GM18907 (cell line): Measurements from ENCODE around the gene RABEP2.
"Not testable (repeated sequence)": the region's sequence is repeated elsewhere in the genome, so short reads cannot be mapped to it uniquely, and the experiment has no call there.

Experiments
- ATAC-seq: cut with Tn5 transposase; IDR thresholded peaks from one replicate; pipeline ENCODE4 v1.9.1; 2021; ENCODE audit warnings: mild to moderate bottlenecking, moderate library complexity; ENCODE audit not compliant: unreplicated experiment

Gene RABEP2

DNA sequence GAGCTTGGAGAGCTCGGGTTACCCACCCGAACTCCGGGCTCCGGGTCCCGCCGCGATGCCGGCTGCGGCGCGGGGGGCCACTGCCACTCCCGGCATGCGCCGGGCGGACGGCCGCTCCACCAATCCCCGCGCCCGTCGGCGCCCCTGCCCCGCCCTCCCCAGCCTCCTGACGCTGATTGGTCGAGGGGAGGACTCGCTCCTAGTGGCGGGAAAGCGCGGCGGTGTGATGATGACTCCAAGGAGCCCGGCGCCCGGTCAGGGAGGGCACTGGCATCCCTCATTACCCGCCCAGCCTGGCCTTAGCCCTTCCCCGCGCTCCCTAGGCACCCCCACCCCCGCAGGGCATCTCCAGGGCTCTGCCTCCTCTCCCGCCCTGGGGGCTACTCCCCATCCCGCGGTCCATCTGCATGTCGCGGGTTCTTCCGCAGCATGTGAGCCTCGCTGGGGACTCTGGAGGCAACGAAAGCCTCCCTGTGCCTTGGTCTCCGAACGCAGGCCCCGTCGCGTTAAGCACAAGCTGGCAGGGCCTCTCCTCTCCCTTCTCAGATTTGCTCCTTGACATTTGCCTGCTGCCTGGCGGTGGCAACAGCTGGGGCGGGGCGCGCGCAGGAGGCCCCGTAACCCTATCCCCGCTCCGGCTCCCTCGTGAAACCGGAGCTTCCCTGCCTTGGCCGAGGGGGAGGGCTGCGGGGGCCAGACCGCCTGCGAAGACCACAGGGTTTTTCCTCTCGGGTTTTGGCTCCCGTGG lies 45.0 kb downstream of the RABEP2 start:
- peak; percentile 72 for ATAC-seq

DNA sequence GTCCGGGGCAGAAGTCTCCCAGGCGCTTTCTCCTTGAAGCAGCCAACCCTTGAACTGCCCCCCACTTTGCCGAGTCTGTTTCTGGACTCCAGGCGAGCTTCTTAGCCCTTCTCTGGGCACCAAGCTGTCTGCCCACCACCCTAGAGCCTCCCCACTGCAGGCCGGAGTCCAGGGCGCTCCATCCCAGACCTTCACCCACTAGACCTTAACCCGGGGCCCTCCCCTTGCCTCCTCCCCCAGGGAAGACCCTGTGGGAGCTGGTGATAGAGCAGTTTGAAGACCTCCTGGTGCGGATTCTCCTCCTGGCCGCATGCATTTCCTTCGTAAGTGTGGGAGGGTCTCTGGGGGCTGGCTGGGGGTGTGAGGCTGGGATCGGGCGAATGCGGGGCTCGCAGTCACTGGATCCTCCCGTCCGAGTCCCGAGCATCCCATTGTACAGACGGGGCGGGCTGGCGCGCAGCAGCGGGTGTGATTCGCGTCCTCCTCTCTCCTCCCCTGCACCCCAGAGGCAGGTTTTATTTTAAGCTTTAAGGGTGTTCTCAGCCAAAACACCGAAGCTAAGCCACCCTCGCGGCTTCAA lies 45.7 kb downstream of the RABEP2 start:
- peak; percentile 35 for ATAC-seq

GRCh38 chr16:28878083-28878926 lies 46.7 kb downstream of the RABEP2 start, which contains the start of gene ATP2A1:
TSS of gene ATP2A1 (plus strand) at chr16:28878488. CDS start at chr16:28878672, 184 bp downstream.
- ATAC-seq = no peak

- ATAC-seq = no peak
These were observed 47.4 kb downstream of the RABEP2 start for GRCh38 chr16:28877655-28878000.

DNA sequence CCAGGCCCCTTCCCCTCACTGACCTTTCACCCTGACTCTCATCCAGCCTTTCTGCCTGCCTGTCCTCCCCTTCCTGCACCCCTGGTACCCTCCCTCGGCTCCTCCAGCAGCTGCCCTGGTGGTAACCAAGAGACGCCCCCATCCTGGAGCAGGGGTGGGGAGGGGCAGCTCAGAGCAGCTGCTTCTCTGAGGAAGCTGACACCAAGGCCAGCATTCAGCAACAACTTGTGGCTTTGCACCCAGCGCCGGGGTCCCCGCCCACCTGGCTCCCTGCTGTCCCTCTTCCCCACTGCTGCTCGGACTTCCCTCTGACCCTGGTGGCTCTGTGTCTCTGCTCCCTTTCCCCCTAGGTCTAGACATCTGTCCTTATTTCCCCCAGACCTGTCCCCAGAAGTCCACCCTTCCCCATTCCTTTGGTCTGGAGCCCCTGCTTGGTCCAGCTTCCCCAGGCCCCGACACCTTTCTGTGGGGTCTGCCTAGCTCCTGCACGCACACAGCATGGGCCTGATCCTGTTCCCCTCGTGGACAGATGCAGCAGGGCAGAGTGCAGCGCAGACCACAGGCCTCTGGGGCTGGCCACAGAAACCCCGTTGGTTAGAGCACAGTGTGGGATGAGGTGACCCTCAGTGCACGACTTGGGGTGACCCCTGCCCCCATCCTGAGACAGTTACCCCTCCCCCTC lies 47.9 kb downstream of the RABEP2 start:
- ATAC-seq = no peak

DNA sequence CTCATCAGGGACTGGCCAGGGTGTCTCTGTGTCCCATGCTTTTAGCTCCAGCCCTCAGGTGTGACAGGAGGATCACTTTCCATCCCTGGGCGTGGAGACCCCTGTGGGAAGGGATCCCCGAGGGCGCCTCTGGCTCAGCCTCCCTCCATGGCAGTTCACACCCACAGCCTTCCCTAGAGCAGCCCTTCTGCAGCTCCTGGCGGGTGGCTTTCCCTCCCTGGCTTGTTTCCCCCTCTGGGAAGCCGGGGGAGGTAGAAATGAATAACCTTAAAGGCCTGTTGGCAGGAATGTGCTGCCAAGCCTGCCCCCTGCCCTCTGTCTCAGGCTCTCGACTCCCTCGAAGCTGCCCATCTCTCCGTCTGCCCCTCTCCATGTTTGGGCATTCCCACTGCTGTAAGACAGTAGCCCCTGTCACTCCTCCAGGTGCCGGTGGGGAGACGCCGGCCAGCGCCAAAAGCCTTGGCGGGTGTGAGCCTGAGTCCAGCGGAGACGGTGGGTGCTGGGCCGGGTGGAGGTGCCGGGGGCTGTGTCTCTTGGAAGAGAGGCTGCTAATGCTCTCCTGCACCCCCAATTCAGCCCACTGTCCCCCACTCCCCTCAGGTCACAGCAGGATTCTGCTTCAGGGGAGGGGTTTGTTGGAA lies 48.9 kb downstream of the RABEP2 start:
- ATAC-seq = no peak

DNA sequence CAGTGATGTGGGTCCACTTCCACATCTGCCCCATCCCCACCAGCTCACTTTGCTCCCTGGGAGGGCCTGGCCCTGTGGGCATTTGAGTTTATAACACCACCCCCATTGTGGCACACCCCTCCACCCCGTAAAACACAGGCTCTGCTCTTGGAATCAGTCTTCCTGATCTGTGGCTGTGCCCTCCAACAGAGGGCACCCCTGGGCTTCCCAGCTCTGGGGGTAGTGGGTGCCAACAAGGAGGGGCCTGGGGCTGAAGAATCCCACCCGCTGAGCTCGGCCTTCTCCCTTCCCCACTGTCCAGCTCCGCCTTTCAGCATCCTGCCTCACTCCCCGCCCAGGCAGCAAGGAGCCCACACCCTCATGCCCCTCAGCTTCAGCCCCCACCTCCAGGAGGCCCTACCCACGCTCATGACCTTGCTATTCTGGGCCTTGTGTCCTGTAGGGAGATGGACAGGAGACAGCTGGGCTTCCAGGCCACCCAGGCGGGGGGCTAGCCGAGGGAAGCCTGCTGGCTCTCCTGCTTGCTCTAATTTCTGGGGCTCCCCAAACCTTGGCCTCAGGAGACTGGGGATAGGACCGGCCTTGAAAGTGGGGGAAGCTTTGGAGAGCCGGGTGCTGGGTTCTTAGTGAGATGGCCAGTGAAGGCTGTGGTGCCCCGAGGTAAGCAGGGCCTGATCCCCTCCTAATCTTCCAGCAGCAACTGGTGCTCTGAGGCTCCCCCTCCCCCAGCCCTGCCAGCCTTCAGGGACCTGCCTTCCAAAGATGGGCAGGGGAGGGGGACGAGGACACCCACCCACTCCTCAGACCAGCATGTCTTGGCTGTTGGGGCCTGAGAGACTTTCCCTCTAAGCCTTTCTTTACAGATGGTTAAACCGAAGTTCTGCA lies 49.7 kb downstream of the RABEP2 start:
- no peak for ATAC-seq

DNA sequence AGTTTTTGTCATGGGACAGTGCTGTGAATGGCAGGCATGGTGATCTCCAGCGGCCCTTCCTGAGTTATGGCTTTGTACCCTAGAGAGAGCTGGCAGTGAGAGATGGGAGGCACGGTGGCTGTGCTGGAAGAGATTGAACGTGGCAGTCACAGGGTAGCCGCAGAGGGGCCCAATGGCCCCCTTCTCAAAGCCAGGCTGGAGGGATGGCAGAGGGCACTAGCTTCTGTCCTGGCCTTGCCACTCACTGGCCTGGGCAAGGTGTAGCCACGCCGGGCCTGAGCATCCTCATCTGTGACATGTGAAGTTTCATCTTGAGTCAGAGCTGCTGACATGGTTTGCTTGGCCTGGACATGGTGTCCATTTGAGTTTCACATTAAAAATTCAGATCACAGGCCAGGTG lies 50.6 kb downstream of the RABEP2 start:
- ATAC-seq = no peak

GRCh38 chr16:28873543-28874201 lies 51.4 kb downstream of the RABEP2 start:
- no peak for ATAC-seq

GRCh38 chr16:28872952-28873351 lies 52.1 kb downstream of the RABEP2 start:
- ATAC-seq = no peak

DNA sequence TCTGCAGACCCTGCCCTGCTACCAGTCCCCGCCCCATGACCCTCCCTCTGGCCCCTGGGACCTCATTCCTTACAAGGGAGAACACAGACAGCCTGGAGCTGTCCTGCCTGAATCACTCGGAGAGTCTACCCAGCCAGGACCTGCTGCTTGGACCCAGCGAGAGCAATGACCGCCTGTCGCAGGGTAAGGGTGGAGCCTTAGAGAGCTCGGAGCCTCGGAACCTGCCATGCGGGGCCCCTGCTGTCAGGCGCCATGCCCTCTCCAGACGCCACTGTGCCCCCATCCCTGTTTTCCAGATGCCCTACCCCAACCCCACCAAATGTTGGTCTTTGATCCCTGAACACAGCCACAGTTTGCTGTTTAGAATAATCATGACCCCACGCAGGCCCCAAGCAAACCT lies 55.8 kb downstream of the RABEP2 start:
- no peak for ATAC-seq

DNA sequence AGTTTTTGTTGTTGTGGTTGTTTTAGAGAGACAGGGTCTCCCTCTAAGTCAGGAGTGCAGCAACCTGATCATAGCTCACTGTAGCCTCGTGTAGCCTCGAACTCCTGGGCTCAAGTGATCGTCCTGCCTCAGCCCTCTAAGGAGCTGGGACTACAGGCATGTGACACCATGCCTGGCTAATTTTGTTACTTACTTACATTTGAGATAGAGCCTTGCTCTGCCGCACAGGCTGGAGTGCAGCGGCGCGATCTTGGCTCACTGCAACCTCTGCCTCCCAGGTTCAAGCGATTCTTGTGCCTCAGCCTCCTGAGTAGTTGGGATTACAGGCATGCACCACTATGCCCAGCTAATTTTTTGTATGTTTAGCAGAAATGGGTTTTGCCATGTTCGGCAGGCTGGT lies 57.4 kb downstream of the RABEP2 start:
- ATAC-seq = not testable (repeated sequence)

DNA sequence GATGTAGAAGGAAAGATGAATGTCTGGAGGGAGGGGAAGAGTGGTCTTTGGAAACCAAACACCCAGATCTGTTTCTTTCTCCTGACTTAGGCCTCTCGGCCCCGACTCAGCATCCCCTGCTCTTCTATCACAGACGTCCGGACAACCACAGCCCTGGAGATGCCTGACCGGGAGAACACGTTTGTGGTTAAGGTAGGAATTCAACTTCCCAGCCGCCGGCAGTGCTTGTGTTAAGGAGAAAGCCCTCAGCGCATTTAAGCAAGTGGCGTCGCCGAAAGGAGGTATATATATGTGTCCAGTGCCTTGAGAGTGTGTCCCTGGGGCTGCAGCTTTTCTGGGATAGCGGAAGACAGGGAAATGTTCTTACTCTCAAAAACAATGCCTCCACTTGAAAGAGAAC lies 57.8 kb downstream of the RABEP2 start:
- ATAC-seq = no peak

DNA sequence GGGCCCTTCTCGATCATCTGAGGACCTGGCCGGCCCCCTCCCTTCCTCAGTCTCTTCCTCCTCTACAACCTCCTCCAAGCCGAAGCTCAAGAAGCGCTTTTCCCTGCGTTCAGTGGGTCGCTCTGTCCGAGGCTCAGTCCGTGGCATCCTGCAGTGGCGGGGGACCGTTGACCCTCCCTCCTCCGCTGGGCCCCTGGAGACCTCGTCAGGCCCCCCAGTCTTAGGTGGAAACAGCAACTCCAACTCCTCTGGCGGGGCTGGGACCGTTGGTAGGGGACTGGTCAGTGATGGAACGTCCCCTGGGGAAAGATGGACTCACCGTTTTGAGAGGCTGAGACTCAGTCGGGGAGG lies 58.6 kb downstream of the RABEP2 start:
- no peak for ATAC-seq

GRCh38 chr16:28865722-28866453 lies 59.1 kb downstream of the RABEP2 start:
- ATAC-seq = no peak

GRCh38 chr16:28865001-28865688 lies 59.9 kb downstream of the RABEP2 start:
- ATAC-seq = no peak

DNA sequence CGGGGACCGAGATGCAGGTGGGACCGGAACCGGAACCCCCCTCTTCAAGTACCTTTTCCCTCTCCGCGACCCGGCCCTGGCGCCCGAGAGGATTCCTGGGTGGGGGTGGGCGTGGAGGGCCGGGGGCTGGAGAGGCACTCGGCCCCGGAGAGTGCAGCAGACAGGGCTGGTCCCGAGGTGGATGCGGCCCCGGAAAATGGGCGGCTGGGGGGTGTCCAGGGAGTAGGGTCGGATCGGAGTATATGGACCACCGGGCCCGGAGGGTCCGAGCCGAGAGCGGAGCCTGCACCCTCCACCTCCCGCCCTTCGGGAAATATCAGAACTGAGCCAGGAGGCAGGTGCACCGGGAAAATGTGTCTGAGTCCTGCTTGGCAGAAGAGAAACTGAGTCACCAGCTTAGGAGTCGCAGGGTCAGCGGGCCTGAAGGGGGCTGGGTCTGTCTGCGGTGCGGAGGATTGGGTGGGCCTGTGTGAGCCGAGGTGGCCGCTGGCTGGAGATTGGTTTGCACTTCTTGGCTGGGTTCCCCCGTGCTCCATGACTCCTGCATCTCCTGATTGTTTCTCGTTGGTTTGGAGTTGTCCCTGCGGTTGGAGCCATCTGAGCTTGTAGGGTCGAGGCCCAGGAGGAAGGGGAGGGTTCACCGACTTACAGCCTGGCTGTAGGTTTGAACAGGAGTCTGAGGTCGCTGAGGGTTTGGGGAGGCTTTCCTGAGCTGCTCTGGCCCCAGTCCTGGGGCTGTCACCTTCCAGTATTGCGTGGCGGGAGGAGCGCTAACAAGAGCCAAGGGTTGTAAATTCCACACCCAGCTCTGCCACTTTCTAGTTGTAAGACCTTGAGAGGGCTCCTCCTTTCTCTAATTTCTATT lies 60.9 kb downstream of the RABEP2 start:
- no peak for ATAC-seq
